Measurements from ENCODE around the gene GABRP.

DNA sequence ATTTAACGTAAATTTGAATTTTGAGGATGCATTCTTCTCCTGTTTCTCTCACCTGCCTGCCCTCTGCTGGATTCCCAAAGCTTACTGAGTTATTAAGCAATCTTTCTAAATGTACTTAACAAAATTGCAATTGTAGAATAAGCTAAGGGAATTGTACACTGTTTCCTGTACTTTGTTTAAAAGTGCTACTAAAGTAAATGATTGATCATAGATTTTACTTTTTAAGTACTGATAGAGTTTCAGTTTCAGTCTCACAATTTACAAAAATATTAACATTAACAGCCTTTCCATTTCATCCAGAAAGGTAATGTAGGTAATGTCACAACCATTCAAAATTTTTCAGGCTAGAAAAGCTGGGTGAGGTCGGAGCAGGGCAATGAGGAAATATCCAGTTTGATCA is 73.5 kb downstream of the GABRP start:
- TF ChIP-seq, protein P1, sequence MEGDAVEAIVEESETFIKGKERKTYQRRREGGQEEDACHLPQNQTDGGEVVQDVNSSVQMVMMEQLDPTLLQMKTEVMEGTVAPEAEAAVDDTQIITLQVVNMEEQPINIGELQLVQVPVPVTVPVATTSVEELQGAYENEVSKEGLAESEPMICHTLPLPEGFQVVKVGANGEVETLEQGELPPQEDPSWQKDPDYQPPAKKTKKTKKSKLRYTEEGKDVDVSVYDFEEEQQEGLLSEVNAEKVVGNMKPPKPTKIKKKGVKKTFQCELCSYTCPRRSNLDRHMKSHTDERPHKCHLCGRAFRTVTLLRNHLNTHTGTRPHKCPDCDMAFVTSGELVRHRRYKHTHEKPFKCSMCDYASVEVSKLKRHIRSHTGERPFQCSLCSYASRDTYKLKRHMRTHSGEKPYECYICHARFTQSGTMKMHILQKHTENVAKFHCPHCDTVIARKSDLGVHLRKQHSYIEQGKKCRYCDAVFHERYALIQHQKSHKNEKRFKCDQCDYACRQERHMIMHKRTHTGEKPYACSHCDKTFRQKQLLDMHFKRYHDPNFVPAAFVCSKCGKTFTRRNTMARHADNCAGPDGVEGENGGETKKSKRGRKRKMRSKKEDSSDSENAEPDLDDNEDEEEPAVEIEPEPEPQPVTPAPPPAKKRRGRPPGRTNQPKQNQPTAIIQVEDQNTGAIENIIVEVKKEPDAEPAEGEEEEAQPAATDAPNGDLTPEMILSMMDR (IDR thresholded peaks at IDR 0.05 in 8 of 11, conservative IDR thresholded peaks at IDR 0.05 in 3 of 11), result no peak
- no peak for TF ChIP-seq POLR2AphosphoS5 (IDR thresholded peaks at IDR 0.05)

All from spleen (tissue), 7 donors.